Measurements from ENCODE around the gene PXT1.
"Not testable (repeated sequence)": the region's sequence is repeated elsewhere in the genome, so short reads cannot be mapped to it uniquely, and the experiment has no call there.

Gene PXT1

GRCh38 chr6:36428911-36429310 lies 13.7 kb downstream of the PXT1 start:
- no peak for TF ChIP-seq ZNF274 (IDR thresholded peaks at IDR 0.05; ENCODE audit: low read depth, low read length)
- no peak overlapping the region for H3K4me3 ChIP-seq (ENCODE audit: low read length)

DNA sequence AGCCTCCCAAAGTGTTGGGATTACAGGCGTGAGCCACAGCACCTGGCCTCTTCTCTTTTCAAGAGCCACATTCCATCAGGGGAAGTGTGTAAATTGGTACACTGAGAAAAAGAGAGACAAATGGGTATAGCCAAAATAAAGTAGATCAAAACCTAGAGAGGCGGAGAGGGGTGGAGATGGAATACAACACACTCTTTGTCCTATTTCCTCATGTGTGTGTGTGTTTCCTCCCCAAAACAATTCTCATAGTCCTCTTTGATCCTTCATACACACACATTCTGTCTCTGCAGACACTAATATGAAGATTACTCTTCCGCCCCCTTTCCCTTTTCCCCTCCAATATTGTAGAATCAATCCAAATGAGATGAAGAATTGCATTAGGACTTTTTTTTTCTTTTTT lies 16.0 kb downstream of the PXT1 start:
- TF ChIP-seq ZNF274 (IDR thresholded peaks at IDR 0.05; ENCODE audit: low read depth, low read length): no peak
- no peak overlapping the region for H3K4me3 ChIP-seq (ENCODE audit: low read length)

- peak overlapping the region; percentile 76 for H3K4me3 ChIP-seq (ENCODE audit: low read length)
- no peak for TF ChIP-seq ZNF274 (IDR thresholded peaks at IDR 0.05; ENCODE audit: low read depth, low read length)
Observed at GRCh38 chr6:36423101-36423824, 19.4 kb downstream of the PXT1 start.

DNA sequence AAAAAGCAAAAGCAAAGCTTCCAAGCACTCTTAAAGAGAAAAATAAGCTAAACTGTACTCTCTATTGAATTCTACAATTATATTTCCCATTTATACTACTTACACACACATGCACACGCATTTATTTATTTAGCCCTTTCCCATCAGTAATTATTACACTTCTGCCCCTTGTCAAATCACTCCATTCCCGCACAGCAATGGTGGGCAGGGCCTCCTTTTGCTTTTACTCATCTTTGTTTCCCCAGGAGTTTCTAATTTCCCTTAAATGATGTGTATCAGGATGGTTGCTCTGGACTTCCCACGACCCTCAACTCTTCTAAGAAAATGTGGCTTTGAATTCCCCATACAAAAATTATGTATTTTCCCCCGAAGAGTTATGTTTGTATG lies 19.9 kb downstream of the PXT1 start:
- peak overlapping the region; percentile 63; the same call in 1 of the 2 replicates for H3K4me3 ChIP-seq (ENCODE audit: low read length)
- no peak for TF ChIP-seq ZNF274 (IDR thresholded peaks at IDR 0.05; ENCODE audit: low read depth, low read length)

- TF ChIP-seq ZNF274 (IDR thresholded peaks at IDR 0.05; ENCODE audit: low read depth, low read length): no peak
Observed at GRCh38 chr6:36419310-36419709, 23.3 kb downstream of the PXT1 start.

DNA sequence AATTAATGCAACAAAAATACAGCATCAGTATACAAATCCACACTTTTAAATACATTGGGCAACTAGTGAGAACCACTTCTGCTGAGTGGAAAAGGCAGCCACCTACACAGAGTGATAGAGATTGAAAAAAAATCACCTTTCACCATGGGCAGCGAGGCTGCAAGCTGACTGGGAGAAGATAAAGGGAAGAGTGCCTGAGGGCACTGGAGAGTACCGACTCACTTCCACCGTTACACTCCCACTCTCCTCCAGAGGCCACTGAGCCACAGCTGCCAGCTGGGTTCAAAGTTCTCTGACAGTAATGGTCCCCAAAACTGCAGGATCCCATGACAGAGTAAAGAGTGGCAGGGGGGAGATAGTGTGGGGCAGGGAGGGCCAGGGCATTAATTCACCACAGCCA lies 24.1 kb downstream of the PXT1 start:
- TF ChIP-seq ZNF274 (IDR thresholded peaks at IDR 0.05; ENCODE audit: low read depth, low read length): no peak

More at GRCh38 chr6:36419310-36419709, 23.3 kb downstream of the PXT1 start:
- H3K4me3 ChIP-seq (ENCODE audit: low read length): no peak overlapping the region

DNA sequence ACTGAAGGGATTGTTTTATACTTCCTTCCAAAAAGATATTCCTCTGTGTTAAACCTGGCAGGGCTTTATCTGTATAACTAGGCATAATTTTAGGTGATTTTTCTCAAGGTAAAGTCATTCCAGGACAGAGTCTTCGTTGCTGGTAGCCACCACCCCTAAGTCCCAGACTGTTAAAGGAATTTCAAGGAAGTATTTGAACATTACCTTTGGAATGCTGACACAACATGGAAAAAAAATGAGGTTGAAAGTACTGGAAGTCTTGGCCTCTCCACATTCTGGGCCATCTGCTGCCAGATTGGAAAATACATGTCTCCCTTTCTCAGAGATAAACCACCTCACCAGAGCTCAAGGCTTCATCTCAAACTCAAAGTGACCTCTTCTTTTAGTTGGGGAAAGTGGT lies 28.2 kb downstream of the PXT1 start:
- TF ChIP-seq ZNF274 (IDR thresholded peaks at IDR 0.05; ENCODE audit: low read depth, low read length): no peak
- H3K4me3 ChIP-seq (ENCODE audit: low read length): no peak overlapping the region

More for the DNA sequence above, 24.1 kb downstream of the PXT1 start:
- no peak overlapping the region for H3K4me3 ChIP-seq (ENCODE audit: low read length)

DNA sequence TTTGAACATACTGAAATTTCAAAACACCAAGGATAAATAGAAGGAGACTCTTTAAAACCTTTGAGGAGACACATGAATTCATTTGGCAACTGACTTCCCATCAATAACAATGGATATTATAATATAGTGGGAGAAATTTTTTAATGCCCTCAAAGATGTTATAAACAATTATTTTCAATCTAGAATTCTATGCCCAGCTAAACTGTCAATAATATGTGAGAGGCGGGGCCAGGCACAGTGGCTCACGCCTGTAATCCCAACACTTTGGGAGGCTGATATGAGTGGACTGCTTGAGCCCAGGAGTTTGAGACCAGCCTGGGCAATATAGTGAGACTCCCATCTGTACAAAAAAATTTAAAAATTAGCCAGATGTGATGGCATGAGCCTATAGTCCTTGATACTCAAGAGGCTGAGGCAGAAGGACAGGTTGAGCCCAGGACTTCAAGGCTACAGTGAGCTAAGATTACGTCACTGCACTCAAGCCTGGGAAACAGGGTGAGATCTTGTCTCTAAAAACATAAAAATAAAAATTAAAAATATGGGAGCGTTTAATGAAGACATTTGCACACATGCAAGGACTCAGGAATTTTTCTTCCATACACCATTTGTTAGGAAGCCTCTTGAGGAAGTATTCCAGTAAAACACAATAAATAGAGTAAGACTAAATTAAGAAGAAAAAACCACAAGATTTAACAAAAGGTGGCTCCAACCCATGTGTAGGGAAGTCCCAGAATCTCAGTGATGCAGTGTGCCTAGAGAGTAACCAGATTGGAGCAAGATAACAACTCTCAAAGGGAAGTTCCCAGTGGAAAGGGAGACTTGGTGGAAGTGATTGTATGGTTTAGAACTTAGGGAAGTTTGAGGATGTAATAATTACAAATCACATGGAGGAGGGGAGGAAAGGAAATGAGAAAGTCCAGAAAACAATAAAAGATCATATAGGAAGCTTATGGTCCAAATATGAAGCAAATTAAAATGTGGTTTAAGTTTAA lies 28.9 kb downstream of the PXT1 start:
- TF ChIP-seq ZNF274 (IDR thresholded peaks at IDR 0.05; ENCODE audit: low read depth, low read length): no peak

GRCh38 chr6:36409718-36410117 lies 32.9 kb downstream of the PXT1 start:
- H3K4me3 ChIP-seq (ENCODE audit: low read length): not testable (repeated sequence)

More for the DNA sequence above, 28.9 kb downstream of the PXT1 start:
- no peak overlapping the region for H3K4me3 ChIP-seq (ENCODE audit: low read length)

GRCh38 chr6:36404164-36404563 lies 38.5 kb downstream of the PXT1 start:
- H3K4me3 ChIP-seq (ENCODE audit: low read length): no peak overlapping the region
- no peak for TF ChIP-seq ZNF274 (IDR thresholded peaks at IDR 0.05; ENCODE audit: low read depth, low read length)

DNA sequence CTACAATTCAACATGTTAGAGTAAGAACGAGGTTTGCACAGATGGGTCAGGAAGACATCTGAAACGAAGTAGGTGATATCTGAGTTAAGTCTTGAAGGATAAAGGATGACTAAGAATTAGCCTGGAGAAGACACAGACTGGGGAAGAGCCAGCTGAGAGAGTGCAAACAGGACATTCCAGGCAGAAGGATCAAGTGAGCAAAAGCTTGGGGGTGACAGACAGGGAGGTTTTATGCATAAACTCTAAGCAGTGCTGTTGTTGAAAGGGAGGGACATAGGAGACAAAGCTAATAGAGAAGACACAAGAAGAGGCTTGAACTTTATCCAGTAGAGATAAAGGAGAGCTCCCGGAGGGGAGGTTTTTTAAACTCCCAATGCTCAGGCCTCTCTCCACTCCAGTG lies 40.2 kb downstream of the PXT1 start:
- H3K4me3 ChIP-seq (ENCODE audit: low read length): no peak overlapping the region
- TF ChIP-seq ZNF274 (IDR thresholded peaks at IDR 0.05; ENCODE audit: low read depth, low read length): no peak

GRCh38 chr6:36399970-36400369 lies 42.7 kb downstream of the PXT1 start:
- no peak for TF ChIP-seq ZNF274 (IDR thresholded peaks at IDR 0.05; ENCODE audit: low read depth, low read length)
- no peak overlapping the region for H3K4me3 ChIP-seq (ENCODE audit: low read length)

DNA sequence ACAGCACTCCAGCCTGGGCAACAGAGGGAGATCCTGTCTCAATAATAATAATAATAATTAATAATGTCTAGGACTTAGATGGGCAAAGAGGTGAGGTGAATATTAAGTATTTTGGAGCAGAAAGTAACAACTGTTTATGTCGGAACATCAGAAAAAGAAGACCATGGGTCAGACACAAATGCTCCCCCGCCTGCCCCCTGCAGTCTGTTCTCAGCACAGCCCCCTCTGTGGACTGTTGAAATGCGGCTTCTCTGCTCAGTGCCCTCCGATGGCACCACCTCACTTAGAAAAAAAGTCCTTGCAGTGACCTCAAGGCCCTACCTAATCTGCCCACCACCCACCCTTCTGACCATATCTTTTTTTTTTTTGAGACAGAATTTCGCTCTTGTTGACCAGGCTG lies 50.0 kb downstream of the PXT1 start:
- no peak for TF ChIP-seq ZNF274 (IDR thresholded peaks at IDR 0.05; ENCODE audit: low read depth, low read length)
- no peak overlapping the region for H3K4me3 ChIP-seq (ENCODE audit: low read length)

DNA sequence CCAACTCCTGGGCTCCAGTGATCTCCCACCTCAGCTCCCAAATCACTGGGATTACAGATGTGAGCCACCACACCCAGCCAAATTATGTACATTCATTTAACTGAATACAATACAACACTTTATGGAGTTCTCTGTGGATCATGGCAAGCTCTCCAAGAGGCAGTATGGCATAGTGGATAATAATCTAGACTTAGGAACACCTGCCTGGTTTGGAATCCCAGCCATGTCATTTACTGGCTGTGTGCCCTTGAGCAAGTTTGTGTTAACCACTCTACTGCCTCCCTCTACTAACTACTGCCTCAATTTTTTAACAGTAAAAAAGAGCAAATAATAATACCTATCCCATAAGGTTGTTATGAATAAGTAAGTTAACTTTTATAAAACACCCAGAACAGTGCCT lies 53.3 kb downstream of the PXT1 start:
- TF ChIP-seq ZNF274 (IDR thresholded peaks at IDR 0.05; ENCODE audit: low read depth, low read length): no peak

More for the DNA sequence above, 53.3 kb downstream of the PXT1 start:
- no peak overlapping the region for H3K4me3 ChIP-seq (ENCODE audit: low read length)
